Islet of Langerhans (tissue), 1 donor: ENCODE results near the gene SMIM35.

Experiments used
- FAIRE-seq: peaks from one replicate; lab custom pipeline; 2011; peaks lifted over from hg19 to GRCh38; lab: Jason Lieb, UNC

Gene SMIM35

DNA sequence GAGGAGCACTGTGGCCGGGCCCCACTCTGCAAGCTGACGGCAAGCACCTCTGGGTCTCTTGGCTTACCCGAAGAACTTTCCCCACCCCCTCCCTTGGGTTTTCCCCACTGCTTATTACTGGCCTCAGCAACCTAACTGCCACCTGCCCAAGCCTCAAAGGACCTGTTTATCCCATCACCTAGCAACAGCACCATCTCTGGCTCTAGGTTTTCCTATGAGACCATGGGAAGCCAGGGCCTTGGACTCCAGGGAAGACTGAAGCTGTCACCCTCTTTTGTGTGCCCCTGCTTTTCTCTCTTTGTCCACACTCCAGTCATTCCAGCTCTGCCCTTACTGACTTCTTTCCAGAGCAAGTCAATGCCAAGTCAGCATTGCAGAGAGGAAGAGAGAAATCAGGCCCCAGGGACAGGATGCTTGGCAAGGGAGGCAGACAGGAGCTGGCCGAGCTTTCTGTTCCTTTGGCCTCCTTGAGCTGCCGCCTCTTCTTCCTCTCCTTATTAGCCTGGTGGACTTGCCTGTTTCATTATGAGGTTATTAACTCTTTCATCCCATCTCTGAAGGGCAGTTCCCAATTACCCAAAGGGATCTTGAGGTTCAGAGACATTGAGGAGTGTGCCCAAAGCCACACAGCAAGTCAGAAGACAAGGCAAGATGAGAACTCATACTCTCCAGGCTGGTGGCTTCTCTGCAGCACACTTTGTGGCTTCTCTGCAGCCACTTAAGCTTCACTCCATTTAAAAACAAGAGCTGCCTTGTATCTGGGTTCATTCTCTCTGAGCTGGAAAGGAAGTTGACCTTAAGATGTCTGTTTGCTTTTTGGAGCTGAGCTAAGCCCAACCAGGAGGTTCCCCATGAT is at the start of gene SMIM35:
Gene SMIM35, minus strand, starts transcription at position 51 of the 856 bp plus-strand sequence. CDS start 206 bp downstream, outside the sequence.
- FAIRE-seq: no peak

DNA sequence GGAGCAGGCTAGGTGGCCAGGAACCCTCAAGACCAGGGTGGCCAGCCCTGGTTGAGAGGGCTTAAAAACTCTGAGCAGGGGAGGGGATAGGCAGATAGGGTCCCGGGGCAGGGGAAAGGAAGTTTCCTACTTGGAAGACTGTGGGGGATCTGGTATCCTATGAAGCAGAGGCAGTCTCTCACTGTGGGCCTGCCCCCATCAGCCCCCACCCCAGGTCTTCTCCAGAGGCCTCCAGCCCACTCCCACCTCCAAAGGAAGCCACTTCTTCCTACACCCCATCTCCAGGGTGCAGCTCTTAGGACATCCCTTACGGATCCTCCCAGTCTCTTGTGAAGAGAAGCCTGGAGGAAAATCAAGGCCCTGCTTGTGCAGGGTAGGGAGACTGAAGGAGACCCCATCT is 49.6 kb upstream of the SMIM35 start:
- FAIRE-seq: no peak

DNA sequence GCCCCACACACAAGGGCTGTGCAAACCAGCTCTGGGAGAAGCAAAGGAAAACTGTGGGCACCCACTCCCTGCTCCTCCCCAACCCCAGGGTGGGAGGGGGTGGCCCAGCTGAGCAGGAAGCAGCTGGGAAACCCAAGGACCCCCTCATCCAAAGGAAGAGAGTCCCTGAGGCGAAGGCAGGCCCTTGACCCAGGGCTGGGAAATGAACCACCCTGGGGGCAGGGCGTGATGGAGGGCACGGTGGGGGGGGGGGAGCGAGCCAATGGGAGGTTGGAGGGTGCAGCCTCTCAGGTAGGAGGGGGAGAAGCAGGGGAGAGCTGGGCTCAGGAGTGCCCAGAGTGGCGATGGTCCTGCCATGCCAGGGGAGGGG is 49.0 kb upstream of the SMIM35 start:
- FAIRE-seq: no peak

DNA sequence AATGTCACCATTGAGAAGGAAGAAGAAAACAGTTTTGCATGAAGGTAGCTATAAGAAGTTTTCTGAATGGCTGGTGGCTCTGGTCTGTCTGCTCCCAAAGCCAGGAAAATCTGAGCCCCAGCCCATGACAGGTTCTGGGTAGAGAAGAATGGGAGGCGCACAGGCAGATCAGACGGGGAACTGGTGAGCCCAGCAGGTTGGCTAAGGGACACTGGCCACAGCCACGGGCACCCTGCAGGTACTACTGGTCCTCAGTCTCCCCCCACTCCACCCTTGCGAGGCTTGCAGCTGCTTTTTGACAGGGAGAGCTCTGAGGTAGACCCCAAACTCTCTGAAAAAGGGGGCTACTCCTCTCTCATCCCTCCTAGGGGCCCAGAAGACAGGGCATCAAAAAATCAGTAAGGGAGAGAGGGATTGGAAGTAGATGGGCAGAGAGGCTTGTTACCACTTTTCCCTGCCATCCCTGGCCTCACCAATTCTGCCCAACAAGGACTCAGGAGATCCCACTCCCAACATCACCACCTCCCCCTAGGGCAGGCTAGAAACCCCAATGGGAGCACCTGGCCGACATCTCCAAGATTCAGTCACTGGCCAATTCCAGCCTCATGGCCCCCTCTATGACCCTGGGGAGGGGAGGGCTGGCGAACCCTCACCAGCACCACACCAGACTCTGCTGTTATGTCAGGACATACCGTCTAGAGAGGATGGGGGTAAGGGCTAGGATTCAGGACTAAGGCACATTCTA is 48.5 kb upstream of the SMIM35 start:
- FAIRE-seq: no peak

DNA sequence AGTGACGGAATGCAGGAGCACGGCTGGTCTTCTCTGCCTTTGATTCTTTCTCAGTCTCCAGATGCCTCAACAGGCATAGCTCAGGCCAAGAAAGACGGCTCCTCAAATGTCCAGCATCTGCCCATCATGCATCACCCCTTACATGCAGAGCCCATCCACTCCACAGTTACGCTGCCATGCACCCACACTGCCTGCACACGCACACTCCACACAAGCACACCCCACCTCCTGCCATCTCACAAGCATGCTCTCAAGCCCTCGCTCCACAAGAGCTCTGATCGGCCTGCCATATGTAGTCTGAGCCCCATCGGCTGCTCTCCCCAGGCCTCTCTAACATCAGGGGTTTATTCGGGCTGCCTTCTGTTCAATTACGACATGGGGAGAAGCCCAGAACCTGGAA is 47.1 kb upstream of the SMIM35 start:
- FAIRE-seq: no peak

DNA sequence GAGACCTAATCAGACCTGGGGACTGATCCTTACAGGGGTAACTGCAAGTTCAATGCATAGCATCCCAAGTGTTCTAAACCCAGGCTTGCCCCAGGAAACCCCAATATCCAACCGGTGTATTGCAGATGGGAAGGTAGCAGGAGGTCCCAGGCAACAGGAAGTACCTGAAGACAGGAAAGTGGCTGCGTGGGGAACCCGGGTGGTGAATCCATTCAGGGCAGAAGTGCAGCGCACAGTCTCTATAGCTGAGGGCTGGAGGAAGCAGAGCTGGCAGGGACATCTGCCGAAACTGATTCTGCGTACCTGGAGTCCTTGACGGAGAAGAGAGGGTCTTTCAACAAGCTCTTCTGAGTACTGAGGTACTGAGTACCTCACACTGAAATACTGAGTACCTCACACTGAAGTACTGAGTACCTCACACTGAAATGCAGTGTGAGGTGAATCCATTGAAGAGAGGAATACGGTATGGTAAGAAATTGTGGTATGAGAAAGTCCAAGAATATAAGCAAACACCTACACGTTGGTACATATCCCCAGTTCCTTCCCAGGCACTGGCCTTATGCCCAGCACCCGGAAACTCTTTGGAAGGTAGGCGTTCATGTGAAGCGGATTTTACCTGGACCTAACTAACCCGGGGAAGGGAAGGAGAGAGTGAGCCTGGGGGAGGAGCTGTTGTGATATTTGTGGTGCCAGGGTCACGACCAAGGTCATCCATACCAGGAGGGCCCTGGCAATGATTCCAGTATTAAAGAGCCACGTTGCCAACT is 45.8 kb upstream of the SMIM35 start:
- FAIRE-seq: no peak

DNA sequence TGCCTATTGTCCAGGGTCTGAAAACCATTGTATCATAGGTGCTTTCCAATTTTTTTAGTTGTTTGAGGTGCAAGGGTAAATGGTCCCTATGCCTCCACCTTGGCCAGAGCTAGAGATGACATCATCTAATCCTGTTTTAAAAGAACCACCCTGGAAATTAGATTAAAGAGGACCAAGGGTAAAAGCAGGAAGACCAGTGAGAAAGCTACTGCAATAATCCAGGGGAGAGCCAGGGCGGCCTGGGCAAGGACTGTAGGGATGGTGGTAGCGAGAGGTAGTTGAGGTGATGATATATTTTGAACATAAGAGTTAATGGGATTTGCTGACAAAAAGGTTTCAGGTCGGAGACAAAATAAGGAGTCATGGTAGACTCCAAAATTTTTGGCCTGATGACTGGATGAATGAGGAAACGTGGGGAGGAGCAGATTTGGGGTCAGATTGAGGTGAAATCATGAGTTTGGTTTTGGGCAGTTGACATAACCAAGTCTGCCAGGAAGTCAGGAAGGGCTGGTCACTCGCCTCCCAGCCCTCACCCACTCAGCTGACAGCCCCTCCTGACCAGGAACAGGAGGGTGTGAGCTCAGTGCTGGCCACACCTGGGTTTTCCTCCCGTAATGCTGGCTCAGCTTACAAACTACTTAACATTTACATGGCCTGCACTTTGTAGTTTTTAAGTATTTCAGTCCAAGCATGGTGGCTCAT is 42.9 kb upstream of the SMIM35 start:
- FAIRE-seq: no peak

DNA sequence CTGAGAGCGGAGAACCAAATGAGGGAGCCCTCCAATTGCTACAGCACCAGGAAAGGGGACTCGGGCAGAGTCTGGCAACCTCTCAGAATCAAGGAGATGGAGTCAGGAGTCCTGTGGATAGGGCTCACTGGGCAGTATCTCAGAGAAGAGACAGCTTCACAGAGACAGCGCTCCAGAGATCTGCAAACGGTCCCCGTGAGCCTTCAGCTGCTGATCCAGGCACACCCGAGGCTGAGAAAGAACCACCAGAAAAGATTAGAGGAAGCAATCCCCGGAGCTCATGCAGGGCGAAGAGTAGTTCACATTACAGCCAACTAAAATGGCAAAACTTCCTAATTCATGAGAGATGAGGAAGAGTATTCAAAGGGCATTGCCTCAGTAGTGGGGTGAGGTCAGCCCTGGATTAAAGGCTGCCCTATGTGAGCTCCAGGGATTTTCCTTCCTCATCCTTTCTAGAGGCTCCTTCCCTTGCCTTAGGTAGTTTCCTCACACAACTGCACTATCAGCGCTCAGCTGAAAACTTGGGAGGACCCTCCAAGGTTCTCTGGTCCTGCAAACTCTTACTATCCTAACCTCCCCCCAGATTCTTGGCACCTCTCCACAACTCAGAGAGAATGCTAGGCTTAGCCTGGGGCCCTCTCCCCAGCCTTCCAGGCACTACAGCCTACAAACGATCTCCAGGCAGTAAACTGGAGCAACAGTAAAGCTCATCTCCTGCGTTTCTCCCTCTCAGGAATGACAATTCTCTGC is 42.1 kb upstream of the SMIM35 start:
- no peak for FAIRE-seq

DNA sequence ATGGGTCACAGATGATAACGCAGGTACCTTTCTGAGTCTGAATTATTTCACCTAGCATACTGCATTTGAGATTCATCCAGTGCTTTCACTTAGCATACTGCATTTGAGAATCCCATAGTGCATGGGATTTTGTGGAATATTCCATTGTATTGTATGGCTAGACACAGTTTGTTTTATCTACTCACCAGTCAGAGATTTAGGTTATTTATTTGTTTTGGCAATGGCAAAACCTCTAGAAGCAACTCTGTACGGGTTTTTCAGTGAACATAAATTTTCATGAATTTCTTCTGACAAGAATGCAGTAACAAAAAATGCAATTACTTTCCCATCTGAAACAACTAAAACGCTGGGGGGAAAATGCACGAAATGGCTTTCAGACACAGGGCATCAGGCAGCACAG is 41.5 kb upstream of the SMIM35 start:
- no peak for FAIRE-seq

DNA sequence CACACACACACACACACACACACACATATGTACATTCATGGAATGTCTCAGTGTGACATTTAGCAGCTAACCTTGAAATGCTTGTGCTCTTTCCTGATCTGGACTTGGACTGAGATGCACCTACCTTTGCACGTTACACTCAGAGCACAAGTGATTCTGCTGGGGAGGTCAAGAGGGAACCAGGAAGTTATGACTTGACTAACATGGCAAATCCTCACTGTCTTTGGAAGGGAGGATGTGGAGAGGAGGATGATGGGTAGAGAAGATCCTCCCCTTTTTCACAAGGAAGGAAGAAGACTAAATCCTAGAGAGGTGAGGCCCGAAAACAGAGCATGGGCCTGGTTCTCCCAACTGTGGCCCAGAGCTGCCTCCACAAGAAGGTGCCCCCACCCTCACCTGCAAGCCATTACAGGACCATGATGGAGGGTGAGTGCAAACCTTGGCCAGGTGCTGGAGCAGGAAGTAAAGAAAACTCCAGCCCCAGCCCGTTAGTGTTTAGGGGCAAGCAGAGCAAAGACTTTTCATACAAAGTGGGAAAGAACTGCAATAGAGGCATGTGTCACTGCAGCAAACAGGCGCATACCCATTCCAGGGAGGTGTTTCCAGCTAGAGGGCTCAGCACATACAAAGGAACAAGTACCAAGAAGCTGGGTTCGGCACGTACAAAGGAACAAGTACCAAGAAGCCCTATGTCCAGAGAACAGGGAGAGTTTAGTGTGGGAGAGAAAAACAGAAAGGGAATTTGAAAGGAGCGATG is 39.5 kb upstream of the SMIM35 start:
- FAIRE-seq: no peak

DNA sequence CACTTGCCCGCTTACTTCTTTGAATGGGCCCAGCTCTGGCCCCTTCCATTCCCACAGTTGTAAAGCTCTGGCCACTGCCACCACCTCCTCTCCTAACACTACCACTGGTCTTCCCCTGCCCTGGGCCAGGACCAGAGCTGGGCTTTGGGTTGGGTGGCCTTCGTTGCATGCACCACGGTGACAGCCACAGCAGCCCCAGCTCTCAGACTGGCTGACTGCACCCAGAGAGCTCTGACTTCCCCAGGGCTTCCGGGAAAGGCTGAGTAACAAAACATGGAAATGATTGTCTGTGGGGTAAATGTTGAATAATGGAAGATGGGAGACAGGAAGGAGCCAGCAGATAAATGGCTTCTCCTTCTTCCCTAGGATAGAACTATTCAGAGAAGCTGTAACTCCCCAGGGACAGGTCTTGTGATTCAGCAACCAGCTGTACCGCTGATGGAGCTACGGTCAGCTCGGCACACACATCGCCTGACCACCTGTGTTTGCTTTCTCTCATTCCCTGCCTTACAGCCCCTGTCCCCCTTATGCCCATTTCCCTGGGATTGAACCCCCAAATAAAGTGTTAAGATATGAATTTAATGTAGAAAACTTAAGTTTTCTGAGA is 38.3 kb upstream of the SMIM35 start:
- no peak for FAIRE-seq

DNA sequence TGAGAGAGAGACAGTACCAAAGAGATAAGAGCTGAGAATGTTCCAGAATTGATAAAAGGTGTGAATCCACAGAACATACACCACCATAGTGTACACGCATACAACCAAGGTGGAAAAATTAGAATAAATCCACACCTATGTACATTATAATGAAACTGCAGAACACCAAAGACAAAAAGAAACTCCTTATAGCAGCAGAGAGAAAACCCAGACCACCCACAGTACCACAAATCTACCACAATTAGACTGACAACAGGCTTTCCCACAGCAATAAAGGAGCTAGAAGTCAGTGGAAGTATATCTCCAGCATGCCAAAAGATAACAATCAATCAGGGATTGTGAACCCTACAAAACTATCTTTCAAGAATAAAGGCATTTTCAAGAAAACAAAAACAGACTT is 34.0 kb upstream of the SMIM35 start:
- no peak for FAIRE-seq

DNA sequence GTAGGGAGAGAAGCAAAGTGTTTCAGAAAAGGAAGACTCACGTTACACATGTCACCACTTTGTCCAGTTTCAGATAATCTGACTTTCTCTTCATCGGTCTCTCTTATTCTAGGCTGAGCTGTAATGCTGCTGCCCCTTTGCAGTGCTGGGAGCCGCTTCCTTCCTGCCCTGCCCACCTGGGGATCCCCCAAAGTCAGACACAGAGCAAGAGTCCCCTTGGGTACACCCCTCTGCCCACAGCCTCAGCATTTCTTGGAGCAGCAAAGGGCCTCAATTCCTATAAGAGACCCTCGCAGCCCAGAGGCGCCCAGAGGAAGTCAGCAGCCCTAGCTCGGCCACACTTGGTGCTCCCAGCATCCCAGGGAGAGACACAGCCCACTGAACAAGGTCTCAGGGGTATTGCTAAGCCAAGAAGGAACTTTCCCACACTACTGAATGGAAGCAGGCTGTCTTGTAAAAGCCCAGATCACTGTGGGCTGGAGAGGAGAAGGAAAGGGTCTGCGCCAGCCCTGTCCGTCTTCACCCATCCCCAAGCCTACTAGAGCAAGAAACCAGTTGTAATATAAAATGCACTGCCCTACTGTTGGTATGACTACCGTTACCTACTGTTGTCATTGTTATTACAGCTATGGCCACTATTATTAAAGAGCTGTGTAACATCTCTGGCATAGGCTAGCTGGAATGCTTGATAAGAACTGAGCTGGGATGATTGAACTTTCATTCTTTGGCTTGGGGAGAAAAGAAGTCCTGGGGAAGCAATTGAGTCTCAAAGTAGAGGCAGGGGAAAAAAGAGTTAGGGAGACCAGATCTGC is 31.2 kb upstream of the SMIM35 start:
- FAIRE-seq: no peak

DNA sequence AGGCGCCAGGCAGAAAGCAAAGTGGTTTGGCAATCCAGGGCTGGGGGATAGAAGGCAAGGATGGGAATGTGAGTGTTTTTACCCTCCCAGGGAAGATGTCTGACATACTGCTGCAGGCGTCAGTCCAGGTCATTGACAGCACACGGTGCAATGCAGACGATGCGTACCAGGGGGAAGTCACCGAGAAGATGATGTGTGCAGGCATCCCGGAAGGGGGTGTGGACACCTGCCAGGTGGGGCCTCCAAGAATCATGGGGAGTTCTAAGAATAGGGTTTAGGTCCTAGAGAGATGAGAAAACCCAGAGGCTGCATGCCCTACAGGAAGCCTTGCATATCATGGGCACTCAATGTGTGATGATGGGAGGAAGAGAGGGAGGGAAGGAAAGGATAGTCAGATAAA is 28.3 kb upstream of the SMIM35 start:
- FAIRE-seq: no peak

DNA sequence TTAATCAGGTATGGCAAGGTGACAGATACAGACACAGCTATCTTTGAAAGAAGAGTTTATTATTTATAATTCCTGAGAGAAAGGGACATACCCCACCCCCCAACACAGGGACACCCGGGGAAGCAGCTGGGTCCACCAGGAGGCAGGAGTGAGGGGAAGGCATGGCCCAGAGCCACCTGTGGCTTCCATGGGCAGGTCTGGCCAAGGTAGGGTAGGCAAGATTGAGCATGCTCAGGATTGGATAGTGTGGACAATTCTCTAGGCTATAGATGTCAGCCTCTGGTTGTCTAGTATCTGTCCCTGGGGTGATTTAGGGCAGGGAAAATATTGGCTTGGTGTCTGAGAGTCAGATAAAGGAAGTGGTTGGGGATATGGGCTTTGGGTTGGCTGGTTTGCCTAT is 27.5 kb upstream of the SMIM35 start:
- FAIRE-seq: no peak

DNA sequence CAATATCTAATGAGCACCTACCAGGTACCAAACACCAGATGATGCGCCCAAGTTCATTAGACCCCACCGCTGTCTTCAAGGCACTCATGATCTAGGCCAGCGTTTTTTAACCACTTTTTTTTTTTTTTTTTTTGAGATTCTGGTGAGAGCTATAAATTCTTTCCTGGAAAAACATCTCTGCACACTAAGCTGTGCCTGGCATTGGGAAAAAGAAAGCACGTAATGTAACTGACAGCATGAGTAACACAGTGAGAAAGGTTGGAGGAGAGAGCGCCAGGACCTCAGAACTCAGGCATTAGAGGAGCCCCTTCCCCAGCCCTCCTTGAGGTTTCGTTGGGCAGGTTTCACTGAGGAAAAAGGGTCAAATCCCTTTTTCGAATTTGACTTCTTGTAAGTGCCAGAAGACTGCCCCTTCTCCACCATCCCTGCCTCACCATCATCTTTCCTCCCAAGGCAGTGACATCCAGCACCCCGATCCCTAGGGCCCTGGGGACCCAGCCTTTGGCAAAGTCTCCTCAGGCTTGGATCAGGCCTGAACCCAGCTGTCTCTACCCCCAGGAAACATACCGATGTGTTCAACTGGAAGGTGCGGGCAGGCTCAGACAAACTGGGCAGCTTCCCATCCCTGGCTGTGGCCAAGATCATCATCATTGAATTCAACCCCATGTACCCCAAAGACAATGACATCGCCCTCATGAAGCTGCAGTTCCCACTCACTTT is 26.1 kb upstream of the SMIM35 start:
- FAIRE-seq: no peak

DNA sequence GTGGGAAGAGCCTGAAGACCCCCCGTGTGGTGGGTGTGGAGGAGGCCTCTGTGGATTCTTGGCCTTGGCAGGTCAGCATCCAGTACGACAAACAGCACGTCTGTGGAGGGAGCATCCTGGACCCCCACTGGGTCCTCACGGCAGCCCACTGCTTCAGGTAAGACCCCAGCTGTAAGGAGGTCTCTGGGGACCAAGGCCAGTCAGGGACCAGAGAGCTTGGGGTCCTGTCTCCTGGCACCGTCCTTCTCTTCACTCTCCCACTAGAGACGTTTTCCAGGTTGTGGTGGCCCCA is 24.9 kb upstream of the SMIM35 start:
- no peak for FAIRE-seq

DNA sequence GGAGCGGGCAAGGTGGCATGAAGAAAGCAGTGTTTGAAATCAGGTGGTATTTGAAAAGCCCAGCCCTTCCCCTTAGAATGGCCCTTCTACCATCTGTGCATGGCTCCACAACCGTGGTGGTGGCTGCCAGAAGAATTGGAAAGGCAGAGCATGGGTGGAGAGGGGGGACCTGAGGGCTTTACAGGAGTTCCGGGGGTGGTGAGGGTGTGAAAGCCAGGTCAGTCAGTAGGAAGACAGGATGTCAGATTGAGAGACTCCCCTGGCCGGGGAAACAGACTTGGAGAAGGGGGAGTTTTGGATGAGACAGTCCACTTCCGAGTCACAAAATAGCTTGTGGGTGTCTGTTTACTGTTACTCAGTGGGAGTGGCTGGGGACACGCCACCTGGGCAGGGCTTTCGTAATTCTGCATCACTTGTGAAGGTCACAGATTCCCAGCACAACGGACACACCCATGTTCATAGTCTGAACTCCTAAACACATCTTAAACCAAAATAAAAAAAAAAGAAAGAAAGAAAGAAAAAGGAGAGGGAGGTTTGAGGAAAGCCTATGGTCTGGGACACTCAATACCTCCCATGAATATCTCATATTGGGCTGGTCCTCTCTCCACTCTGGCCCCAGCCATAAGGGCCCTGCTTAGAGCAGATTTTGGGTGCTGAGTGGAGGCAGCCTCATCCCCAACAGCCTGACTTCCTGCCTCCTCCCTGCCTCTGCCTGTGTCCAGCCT is 24.4 kb upstream of the SMIM35 start:
- no peak for FAIRE-seq
